GM12878 (cell line): ENCODE measurements around the gene POU2AF1. TPM values are rescaled to one million over a fixed set of nuclear protein-coding genes. Genes with fewer than 3 reads are reported as not detected.

Experiments
- ATAC-seq: fragments of 200-7000 bp; cut with Tn5 transposase; 3 replicates; pipeline ENCODE4 v1.9.1; 2020; ENCODE audit warnings: mild to moderate bottlenecking, moderate library complexity
- BruUV-seq: library from RNA; stranded (reverse); fragments of 400-500 nt; replicated peaks from 2 replicates; lab custom pipeline; 2021; lab: Mats Ljungman, UMichigan
- CTCF ChIA-PET: fragments of 300-600 bp; sonication (Branson Sonifier 250); formaldehyde crosslinking; extraction: SDS; loops from one replicate; lab custom pipeline; 2021; ENCODE audit warnings: inconsistent platforms; lab: Yijun Ruan, JAX
- POLR2A ChIA-PET: fragments of 350-600 bp; formaldehyde crosslinking; extraction: SDS; loops from one replicate; lab custom pipeline; 2021; ENCODE audit warnings: inconsistent platforms; lab: Charles Lee
- RAD21 ChIA-PET: fragments of 300-600 bp; sonication (Branson Sonifier 250); formaldehyde crosslinking; loops from one replicate; lab custom pipeline; 2023; ENCODE audit warnings: antibody characterized with exemption; ENCODE audit not compliant: unreplicated experiment; lab: Charles Lee
- SMC1A ChIA-PET: fragments of 300-600 bp; sonication (Branson Sonifier 250); formaldehyde crosslinking; loops from one replicate; lab custom pipeline; 2023; ENCODE audit not compliant: unreplicated experiment, uncharacterized antibody; lab: Charles Lee
- DNase-seq: peaks from one replicate; pipeline ENCODE4 v3.0.0-alpha.2; 2011; ENCODE audit warnings: low read depth, low spot score
- FAIRE-seq: peaks from 3 replicates; lab custom pipeline; 2011; peaks lifted over from hg19 to GRCh38; lab: Jason Lieb, UNC
- H2AFZ ChIP-seq: 2 replicates; pipeline ENCODE4 v1.6.0; 2011; ENCODE audit warnings: low read depth, low read length, control low read depth; ENCODE audit not compliant: control insufficient read depth
- H3K27ac ChIP-seq: 2 replicates; pipeline ENCODE4 v1.5.1; 2011; ENCODE audit warnings: control low read depth; ENCODE audit not compliant: control insufficient read depth, insufficient read depth
- H3K27me3 ChIP-seq, 2 experiments: replicated peaks in 1 of 2; 2 replicates each; pipeline versions ENCODE4 v1.6.0 to v1.6.1; 2011; ENCODE audit warnings: low read length in 1 of 2; ENCODE audit not compliant: control insufficient read depth in 2 of 2, insufficient read depth in 2 of 2
- H3K36me3 ChIP-seq, 2 experiments: 2 replicates each; pipeline ENCODE4 v1.5.1; 2011; ENCODE audit warnings: low read length in 1 of 2; ENCODE audit not compliant: control insufficient read depth in 2 of 2, insufficient read depth in 2 of 2
- H3K4me1 ChIP-seq: 2 replicates; pipeline ENCODE4 v1.6.1; 2011; ENCODE audit warnings: mild to moderate bottlenecking, low read length, moderate library complexity, mixed read lengths; ENCODE audit not compliant: control insufficient read depth, insufficient read depth
- H3K4me2 ChIP-seq: 2 replicates; pipeline ENCODE4 v1.6.0; 2011; ENCODE audit warnings: control low read depth; ENCODE audit not compliant: control insufficient read depth, insufficient read depth
- H3K4me3 ChIP-seq: fragments of 200-600 bp; sonication (generic); 2 replicates; pipeline ENCODE4 v1.5.1; 2016
- H3K79me2 ChIP-seq: 2 replicates; pipeline ENCODE4 v1.6.0; 2011; ENCODE audit warnings: low read length; ENCODE audit not compliant: control insufficient read depth, insufficient read depth
- H3K9ac ChIP-seq: 2 replicates; pipeline ENCODE4 v1.8.0; 2011; ENCODE audit warnings: low read length, control low read depth, mixed read lengths; ENCODE audit not compliant: control insufficient read depth, insufficient read depth
- H3K9me3 ChIP-seq: replicated peaks from 3 replicates; pipeline ENCODE4 v1.5.1; 2011; ENCODE audit warnings: mild to moderate bottlenecking, low read length; ENCODE audit not compliant: control insufficient read depth, insufficient read depth
- H4K20me1 ChIP-seq: 2 replicates; pipeline ENCODE4 v1.6.0; 2011; ENCODE audit not compliant: control insufficient read depth, insufficient read depth
- BHLHE40 ChIP-seq, 2 experiments: fragments of 450-650 bp in 1 of 2; IDR thresholded peaks; 2 replicates each; pipeline ENCODE4 v1.6.1; 2011 to 2017; ENCODE audit warnings: low read depth in 2 of 2, borderline replicate concordance in 1 of 2, improper control_type of control experiment in 1 of 2, low read length in 1 of 2, mild to moderate bottlenecking in 1 of 2
- CEBPB ChIP-seq, 2 experiments: fragments of 150-350 bp in 1 of 2; IDR thresholded peaks; 2 replicates each; pipeline ENCODE4 v1.6.1; 2012 to 2014; ENCODE audit warnings: low read depth in 2 of 2, low read length in 2 of 2, borderline replicate concordance in 1 of 2, inconsistent platforms in 1 of 2
- CHD4 ChIP-seq: fragments of 200-600 bp; sonication (generic); IDR thresholded peaks from 2 replicates; pipeline ENCODE4 v1.6.1; 2016; ENCODE audit warnings: mild to moderate bottlenecking
- HDAC6 ChIP-seq: fragments of 200-600 bp; sonication (generic); IDR thresholded peaks from one replicate; pipeline ENCODE4 v1.8.0; 2017; ENCODE audit warnings: antibody characterized with exemption; ENCODE audit not compliant: unreplicated experiment
- KDM1A ChIP-seq: fragments of 200-600 bp; sonication (generic); IDR thresholded peaks from 2 replicates; pipeline ENCODE4 v1.6.1; 2016; ENCODE audit warnings: borderline replicate concordance
- PML ChIP-seq: IDR thresholded peaks from 2 replicates; pipeline ENCODE4 v1.6.1; 2012; ENCODE audit warnings: low read length, inconsistent platforms
- RUNX3 ChIP-seq: IDR thresholded peaks from 2 replicates; pipeline ENCODE4 v1.6.1; 2012; ENCODE audit warnings: low read length, inconsistent platforms
- TCF3 ChIP-seq: IDR thresholded peaks from 2 replicates; pipeline ENCODE4 v1.6.1; 2012; ENCODE audit warnings: low read depth, mild to moderate bottlenecking, low read length, borderline replicate concordance; ENCODE audit not compliant: insufficient read depth
- YBX1 ChIP-seq: fragments of 450-650 bp; IDR thresholded peaks from 2 replicates; pipeline ENCODE4 v1.6.1; 2016; ENCODE audit warnings: antibody characterized with exemption
- ZBED1 ChIP-seq: IDR thresholded peaks from 2 replicates; pipeline ENCODE4 v1.6.1; 2016; ENCODE audit warnings: borderline replicate concordance
- ZNF274 ChIP-seq: IDR thresholded peaks from one replicate; pipeline ENCODE4 v1.8.0; 2011; ENCODE audit not compliant: insufficient read length, insufficient read depth
- ZNF622 ChIP-seq: fragments of 450-650 bp; IDR thresholded peaks from 2 replicates; pipeline ENCODE4 v1.6.1; 2017; ENCODE audit warnings: mild to moderate bottlenecking, inconsistent platforms
- WGBS: methylation state at CpG from one replicate; pipeline ENCODE4 v1.1.6; 2016; ENCODE audit warnings: low lambda C conversion rate; ENCODE audit not compliant: insufficient replicate concordance, insufficient coverage; ENCODE audit errors: missing lambda C conversion rate; 5-methylcytosine and 5-hydroxymethylcytosine counted together
- in situ Hi-C: fragments of 300-500 bp; cut with MboI; formaldehyde crosslinking; loops from 9 replicates; pipeline ENCODE4 v1.14.3; 2018; ENCODE audit warnings: mixed read lengths
- intact Hi-C: fragments of 100-400 bp; cut with micrococcal nuclease; formaldehyde crosslinking; loops from one replicate; pipeline ENCODE4 v1.14.2; 2022; ENCODE audit not compliant: unreplicated experiment
- polyA plus RNA-seq, 11 experiments: library from polyadenylated mRNA; depleted of rRNA in 4 of 11; unstranded in 6 of 11; stranded (reverse) in 5 of 11; fragments of >200 nt; fragmentation: Nextera tagmentation in 4 of 11; fragmentation: Illumina TruSeq in 1 of 11; extraction: Ambion mirVana in 4 of 11; extraction: Trizol in 1 of 11; gene quantifications; 1 replicate in 1 of 11; 2 replicates in 10 of 11; pipeline versions ENCODE4 v1.2.1 to v1.2.3, GENCODE V29; 2011 to 2016; ENCODE audit warnings: inconsistent platforms in 2 of 11, missing spikeins in 2 of 11, low read depth in 1 of 11
- total RNA-seq, 4 experiments: library from RNA; depleted of rRNA in 3 of 4; stranded (reverse); fragments of >200 nt in 3 of 4; fragmentation: Illumina TruSeq in 1 of 4; extraction: Trizol in 1 of 4; gene quantifications; 2 replicates each; pipeline versions ENCODE4 v1.2.1 to v1.2.3, GENCODE V29; 2013 to 2021
- TF ChIP-seq, protein P1 (sequence below): fragments of 450-650 bp; IDR thresholded peaks from 2 replicates; pipeline ENCODE4 v1.6.1; 2018; ENCODE audit warnings: borderline replicate concordance, mild to moderate bottlenecking; ENCODE audit not compliant: partially characterized antibody
- TF ChIP-seq, protein P2 (sequence below): fragments of 450-650 bp; IDR thresholded peaks from 2 replicates; pipeline ENCODE4 v1.6.1; 2017; ENCODE audit warnings: mild to moderate bottlenecking, low read depth, inconsistent platforms; ENCODE audit not compliant: poor library complexity, severe bottlenecking
- TF ChIP-seq, protein P3 (sequence below): fragments of 450-650 bp; IDR thresholded peaks from 2 replicates; pipeline ENCODE4 v1.6.1; 2017; ENCODE audit warnings: mild to moderate bottlenecking, moderate library complexity

The POU2AF1 gene
- total and polyA plus RNA-seq, 10 of the 15 experiments (the other 5 are each of a cell fraction or from before 2014, with no cell fraction given), result 13.1 to 169 (median 75.5) TPM

DNA sequence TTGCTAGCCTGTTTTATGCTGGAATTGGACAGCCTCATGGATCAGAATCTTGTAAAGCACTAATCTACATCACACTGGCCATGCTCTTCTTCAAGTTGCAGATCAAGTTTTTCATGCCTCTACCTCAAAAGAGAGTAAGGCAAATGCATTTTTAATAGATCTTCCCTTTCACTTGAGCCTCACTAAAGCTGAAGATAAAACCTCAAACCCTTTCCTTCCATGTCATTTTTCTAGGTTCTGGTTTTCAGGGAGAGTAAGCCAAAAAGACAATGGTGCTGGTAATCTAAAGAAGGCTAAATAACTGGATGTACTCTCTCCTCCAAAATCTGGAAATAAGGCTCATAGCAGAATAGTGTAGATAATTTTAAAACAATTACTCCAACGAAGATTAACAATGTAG lies 28.3 kb downstream of the POU2AF1 start:
- 0% methylated on average over 1 of the region's 1 CpG for WGBS
- DNase-seq (no peak), FAIRE-seq (no peak), ATAC-seq (no peak)
- Histone ChIP-seq H3K27me3 (no peaks in the 10 kb centered on the region), H3K27ac (no peak overlapping the region), H3K4me3 (no peak overlapping the region), H3K4me2 (no peak overlapping the region), H4K20me1 (no peaks in the 10 kb centered on the region), H3K9ac (no peak overlapping the region), H3K9me3 (no peaks in the 10 kb centered on the region), H3K4me1 (peaks cover 5% of the 10 kb centered on the region; the same call in 1 of the 2 replicates), H3K79me2 (no peaks in the 10 kb centered on the region), H2AFZ (no peak overlapping the region), H3K36me3 (peaks cover 14 to 34% of the 10 kb centered on the region in 2 experiments)
- in situ Hi-C loops, result no loop called here
- SMC1A ChIA-PET, result interaction anchor here (0.7 to 32.6 kb wide), 4 partner anchors 13 to 67 kb away, joined by 3 to 972 read pairs (median 7); no protein-coding TSS in a partner anchor
- BruUV-seq, result no TSS peak
- RAD21 ChIA-PET, result interaction anchor here (1.4 to 4.7 kb wide), 2 partner anchors 66 to 67 kb away, joined by 3 to 20 read pairs; no protein-coding TSS in a partner anchor
- CTCF ChIA-PET, result interaction anchor here (1.1 kb wide), 1 partner anchor 66 kb away, joined by 3 read pairs; no protein-coding TSS in a partner anchor
- no peak for TF ChIP-seq TCF3
- TF ChIP-seq, protein P1, sequence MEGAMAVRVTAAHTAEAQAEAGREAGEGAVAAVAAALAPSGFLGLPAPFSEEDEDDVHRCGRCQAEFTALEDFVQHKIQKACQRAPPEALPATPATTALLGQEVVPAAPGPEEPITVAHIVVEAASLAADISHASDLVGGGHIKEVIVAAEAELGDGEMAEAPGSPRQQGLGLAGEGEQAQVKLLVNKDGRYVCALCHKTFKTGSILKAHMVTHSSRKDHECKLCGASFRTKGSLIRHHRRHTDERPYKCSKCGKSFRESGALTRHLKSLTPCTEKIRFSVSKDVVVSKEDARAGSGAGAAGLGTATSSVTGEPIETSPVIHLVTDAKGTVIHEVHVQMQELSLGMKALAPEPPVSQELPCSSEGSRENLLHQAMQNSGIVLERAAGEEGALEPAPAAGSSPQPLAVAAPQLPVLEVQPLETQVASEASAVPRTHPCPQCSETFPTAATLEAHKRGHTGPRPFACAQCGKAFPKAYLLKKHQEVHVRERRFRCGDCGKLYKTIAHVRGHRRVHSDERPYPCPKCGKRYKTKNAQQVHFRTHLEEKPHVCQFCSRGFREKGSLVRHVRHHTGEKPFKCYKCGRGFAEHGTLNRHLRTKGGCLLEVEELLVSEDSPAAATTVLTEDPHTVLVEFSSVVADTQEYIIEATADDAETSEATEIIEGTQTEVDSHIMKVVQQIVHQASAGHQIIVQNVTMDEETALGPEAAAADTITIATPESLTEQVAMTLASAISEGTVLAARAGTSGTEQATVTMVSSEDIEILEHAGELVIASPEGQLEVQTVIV, result no peak
- TF ChIP-seq YBX1, result no peak
- TF ChIP-seq, protein P2, sequence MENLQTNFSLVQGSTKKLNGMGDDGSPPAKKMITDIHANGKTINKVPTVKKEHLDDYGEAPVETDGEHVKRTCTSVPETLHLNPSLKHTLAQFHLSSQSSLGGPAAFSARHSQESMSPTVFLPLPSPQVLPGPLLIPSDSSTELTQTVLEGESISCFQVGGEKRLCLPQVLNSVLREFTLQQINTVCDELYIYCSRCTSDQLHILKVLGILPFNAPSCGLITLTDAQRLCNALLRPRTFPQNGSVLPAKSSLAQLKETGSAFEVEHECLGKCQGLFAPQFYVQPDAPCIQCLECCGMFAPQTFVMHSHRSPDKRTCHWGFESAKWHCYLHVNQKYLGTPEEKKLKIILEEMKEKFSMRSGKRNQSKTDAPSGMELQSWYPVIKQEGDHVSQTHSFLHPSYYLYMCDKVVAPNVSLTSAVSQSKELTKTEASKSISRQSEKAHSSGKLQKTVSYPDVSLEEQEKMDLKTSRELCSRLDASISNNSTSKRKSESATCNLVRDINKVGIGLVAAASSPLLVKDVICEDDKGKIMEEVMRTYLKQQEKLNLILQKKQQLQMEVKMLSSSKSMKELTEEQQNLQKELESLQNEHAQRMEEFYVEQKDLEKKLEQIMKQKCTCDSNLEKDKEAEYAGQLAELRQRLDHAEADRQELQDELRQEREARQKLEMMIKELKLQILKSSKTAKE, result no peak
- TF ChIP-seq ZNF274, result no peak
- TF ChIP-seq, protein P3, sequence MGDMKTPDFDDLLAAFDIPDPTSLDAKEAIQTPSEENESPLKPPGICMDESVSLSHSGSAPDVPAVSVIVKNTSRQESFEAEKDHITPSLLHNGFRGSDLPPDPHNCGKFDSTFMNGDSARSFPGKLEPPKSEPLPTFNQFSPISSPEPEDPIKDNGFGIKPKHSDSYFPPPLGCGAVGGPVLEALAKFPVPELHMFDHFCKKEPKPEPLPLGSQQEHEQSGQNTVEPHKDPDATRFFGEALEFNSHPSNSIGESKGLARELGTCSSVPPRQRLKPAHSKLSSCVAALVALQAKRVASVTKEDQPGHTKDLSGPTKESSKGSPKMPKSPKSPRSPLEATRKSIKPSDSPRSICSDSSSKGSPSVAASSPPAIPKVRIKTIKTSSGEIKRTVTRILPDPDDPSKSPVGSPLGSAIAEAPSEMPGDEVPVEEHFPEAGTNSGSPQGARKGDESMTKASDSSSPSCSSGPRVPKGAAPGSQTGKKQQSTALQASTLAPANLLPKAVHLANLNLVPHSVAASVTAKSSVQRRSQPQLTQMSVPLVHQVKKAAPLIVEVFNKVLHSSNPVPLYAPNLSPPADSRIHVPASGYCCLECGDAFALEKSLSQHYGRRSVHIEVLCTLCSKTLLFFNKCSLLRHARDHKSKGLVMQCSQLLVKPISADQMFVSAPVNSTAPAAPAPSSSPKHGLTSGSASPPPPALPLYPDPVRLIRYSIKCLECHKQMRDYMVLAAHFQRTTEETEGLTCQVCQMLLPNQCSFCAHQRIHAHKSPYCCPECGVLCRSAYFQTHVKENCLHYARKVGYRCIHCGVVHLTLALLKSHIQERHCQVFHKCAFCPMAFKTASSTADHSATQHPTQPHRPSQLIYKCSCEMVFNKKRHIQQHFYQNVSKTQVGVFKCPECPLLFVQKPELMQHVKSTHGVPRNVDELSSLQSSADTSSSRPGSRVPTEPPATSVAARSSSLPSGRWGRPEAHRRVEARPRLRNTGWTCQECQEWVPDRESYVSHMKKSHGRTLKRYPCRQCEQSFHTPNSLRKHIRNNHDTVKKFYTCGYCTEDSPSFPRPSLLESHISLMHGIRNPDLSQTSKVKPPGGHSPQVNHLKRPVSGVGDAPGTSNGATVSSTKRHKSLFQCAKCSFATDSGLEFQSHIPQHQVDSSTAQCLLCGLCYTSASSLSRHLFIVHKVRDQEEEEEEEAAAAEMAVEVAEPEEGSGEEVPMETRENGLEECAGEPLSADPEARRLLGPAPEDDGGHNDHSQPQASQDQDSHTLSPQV, result no peak
- no peak for TF ChIP-seq RUNX3
- peak; percentile 55; the same call in 1 of the 2 replicates for TF ChIP-seq ZBED1
- TF ChIP-seq BHLHE40 (IDR thresholded peaks at IDR 0.05; ENCODE audit: borderline replicate concordance in 1 of 2, low read depth in 2 of 2, low read length in 1 of 2), result no peak
- TF ChIP-seq HDAC6, result no peak
- no peak for TF ChIP-seq KDM1A
- 0 out of 2 replicates have a peak, but pooled peaks have one; percentile 27 for TF ChIP-seq PML
- no peak for TF ChIP-seq CEBPB (IDR thresholded peaks at IDR 0.05; ENCODE audit: borderline replicate concordance in 1 of 2, low read depth in 2 of 2, low read length in 2 of 2)
- TF ChIP-seq CHD4, result no peak
- TF ChIP-seq ZNF622, result no peak
- intact Hi-C loops, result no loop called here
- POLR2A ChIA-PET, result interaction anchor here (1.0 to 1.1 kb wide), 3 partner anchors 13 to 61 kb away, joined by 3 read pairs; no protein-coding TSS in a partner anchor
